AG09319 (cell line): ENCODE measurements around the gene G0S2.

ENCODE experiments used
- DNase-seq: peaks from one replicate; pipeline ENCODE4 v3.0.0-alpha.2; 2010; ENCODE audit warnings: low read depth; ENCODE audit errors: extremely low read depth
- TF ChIP-seq, protein P1 (sequence below): IDR thresholded peaks from 2 replicates; pipeline ENCODE4 v1.5.1; 2011; ENCODE audit warnings: low read depth, mild to moderate bottlenecking, inconsistent platforms, low read length, moderate library complexity

Gene G0S2

DNA sequence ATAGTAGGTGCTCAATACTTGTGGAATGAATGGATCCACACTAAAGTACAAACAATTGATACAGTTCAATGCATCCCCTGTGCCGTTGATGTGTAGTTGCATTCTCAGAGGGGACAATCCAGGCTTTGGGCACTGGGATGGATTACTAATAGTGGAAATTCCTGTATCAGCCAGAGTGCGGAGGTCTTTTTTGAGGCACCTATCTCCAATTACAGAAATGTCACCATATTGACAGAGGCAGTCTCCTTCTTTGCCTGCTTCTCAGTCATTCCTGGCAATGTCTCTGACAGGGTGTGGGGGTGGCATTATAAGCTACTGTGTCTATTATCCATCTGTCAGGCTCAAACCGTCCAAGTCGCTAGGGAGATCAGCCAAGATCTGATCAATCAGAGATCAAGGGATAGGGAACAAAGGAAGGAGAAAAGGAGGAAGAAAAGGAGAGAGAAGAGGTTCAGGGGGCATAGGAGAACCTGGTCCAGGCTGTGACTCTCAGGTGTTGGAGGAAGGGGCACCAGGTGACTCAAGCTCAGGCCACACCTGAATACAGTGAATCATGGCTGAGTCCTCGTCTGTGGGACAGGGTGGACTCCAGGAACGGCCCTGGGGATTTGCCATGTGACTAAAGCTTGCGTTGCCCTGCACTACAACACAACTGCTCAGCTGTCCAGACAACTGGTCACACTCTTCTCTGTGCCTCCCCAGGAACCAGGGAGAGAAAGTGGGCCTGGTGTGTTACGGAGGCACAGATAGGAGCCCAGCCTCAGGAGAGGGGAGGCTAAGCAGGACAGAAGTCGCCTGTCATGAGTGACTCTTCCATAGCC lies 19.6 kb upstream of the G0S2 start:
- TF ChIP-seq, protein P1, sequence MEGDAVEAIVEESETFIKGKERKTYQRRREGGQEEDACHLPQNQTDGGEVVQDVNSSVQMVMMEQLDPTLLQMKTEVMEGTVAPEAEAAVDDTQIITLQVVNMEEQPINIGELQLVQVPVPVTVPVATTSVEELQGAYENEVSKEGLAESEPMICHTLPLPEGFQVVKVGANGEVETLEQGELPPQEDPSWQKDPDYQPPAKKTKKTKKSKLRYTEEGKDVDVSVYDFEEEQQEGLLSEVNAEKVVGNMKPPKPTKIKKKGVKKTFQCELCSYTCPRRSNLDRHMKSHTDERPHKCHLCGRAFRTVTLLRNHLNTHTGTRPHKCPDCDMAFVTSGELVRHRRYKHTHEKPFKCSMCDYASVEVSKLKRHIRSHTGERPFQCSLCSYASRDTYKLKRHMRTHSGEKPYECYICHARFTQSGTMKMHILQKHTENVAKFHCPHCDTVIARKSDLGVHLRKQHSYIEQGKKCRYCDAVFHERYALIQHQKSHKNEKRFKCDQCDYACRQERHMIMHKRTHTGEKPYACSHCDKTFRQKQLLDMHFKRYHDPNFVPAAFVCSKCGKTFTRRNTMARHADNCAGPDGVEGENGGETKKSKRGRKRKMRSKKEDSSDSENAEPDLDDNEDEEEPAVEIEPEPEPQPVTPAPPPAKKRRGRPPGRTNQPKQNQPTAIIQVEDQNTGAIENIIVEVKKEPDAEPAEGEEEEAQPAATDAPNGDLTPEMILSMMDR, result no peak
- DNase-seq, result no peak

DNA sequence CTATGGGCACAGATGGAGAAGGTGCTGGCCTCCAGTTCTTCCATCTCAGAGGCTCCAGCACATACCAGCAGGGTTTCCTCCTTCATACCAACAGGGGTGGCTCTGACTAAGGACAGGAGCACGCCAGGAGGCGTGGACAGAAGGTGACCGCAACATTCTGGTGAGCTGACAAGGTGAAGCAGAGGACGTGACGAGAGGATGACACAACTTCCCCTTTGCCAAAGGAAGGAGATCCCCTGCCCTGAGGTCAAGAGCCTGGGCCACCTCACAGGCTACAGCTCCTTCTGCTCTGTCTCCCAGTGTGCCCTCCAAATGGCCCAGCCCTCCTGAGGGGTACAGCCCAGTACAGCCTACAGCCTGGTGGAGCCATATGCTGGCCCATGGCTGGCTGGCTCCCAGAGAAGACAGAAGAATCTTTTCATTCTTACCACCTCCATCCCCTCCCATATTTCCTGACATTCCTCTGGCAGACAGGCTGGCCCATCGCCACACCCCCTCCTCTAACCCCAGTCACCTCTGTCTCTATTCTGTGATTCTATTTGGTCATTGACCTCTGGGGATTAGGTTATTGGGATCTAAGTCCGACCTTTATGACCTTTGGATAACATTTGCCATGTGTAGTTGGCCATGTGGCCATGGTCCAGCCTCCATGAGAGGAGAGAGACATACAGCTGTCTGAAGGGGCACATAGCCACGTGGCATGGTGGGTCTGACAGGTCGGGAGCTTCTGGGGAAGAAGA lies 17.9 kb upstream of the G0S2 start:
- no peak for DNase-seq
- TF ChIP-seq, protein P1, result no peak

DNA sequence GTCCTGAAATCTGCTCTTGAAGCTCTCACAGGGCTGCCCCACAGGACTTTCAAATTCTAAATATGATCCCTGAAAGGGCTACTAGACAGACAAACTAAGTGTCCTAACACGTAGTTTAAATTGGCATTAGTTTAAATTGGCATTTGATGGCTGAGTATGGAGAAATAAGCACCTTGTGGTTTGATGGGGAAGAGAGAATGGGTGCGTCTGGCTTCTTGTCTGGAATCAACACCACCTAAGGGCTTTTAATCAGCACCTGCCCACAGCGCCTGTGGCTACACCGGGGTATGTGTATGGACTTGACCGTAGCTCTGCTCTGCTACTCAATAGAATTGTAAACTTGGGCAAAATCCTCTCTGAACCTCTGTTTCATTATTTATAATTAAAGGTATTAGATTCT lies 17.3 kb upstream of the G0S2 start:
- TF ChIP-seq, protein P1, result no peak
- no peak for DNase-seq

DNA sequence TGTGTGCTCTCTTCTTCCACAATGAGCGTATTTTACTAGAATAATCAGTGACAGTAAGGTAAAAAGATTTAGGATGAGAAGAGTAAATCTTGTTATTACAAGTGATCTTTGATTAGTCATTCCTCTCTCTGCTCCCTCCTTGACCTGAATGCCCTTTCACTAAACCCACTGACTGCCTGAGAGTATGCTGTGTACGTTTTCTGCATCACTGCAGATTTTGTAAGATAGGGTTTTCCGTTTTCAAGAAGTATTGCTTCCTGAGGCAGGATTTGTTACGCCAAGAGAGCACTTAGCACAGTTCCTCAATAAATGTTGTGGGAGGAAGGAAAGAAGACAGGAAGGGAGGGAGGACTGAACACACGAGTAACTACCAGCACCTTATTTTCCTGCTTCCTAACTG lies 15.3 kb upstream of the G0S2 start:
- TF ChIP-seq, protein P1, result no peak
- no peak for DNase-seq

DNA sequence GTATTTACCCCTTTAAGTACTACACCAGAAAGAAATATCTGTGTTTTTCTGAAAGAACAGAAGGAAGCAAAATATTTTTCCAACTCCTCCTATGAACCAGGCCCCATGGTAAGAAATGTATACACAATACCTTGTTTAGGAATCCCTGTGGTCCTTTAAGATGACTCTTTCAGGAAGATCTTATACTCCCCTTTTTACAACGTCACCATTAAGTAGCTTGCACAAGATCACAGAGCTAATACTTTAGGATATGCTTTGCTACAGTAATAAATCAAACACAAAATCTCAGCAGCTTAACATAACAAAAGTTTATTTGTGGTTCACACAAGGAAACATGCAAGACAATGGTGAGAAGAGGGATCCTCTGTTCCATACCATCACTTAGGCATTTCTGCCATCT lies 14.1 kb upstream of the G0S2 start:
- no peak for DNase-seq
- TF ChIP-seq, protein P1, result no peak

DNA sequence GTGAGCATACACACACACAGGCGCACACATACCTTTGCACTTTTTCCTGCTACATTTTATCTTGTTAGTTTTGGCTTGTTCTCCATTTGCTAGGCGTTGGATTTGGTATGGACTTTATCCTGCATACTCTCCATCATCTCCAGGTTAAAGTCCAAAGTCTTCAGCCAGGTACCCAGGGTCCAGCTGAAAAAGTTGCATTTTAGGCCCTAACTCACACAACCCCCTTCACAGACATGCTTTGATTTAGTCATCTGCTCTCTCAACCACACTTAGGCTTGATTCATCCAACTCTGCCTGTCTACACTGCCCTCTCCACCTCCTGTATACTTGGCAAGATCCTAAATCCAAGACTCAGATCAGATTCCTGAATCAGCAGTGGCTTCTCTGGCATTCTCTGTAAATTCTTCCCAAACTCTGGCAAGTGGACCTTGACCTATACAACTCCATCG lies 12.3 kb upstream of the G0S2 start:
- DNase-seq, result no peak
- TF ChIP-seq, protein P1, result no peak

DNA sequence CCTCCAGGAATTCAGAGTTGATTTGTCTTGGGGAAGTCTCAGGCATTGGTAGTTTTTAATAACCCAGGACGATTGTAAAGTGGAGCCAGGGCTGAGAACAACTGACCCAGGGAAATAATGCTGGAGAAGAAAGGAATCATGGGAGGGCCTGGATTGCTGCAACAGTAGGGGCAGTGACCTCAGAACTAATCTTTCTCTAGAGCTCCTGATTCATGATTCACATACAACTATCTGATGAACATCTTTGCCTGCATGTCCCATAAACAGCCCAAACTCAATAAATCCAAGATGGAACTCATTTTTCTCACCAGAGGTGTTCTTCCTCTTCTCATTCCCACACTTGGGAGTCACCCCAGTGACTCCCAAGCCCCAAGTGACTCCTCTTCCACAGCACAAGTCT lies 8.1 kb upstream of the G0S2 start:
- no peak for DNase-seq
- TF ChIP-seq, protein P1, result no peak
